ENCODE measurements around the gene HNRNPA2B1.

HNRNPA2B1 gene

DNA sequence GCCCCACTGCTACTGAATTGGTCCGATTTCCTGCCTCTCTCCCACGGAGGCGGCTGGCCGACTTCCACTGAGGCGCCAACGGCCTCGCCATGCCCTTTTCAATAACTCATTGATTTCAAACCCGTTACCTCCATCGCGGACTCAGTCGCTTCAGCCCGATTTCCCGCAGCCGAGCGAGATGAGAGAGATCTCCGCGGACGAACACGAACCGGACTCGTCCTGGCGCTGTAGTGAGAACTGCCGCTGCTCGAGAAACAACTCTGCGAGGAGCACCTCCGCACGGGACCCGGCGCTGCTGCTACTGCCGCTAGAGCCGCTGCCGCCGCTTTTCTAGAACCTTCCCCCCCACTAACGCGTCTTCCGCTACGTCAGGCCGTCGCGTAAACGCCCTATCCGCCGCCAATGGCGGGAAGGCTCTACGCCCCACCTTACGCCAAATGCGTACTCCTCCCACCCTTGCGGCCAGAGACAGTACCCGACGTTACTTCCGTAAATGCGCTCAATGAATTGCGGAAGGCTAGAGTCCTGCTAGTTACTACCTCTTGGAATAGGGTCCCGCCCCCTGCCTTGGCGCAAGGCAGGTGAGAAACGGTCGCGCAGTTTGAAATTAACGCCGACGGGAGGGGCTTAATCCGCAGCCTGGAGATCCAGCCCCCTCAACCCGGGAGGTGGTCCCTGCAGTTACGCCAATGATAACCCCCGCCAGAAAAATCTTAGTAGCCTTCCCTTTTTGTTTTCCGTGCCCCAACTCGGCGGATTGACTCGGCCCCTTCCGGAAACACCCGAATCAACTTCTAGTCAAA lies at the start of gene HNRNPA2B1:
TSS of gene HNRNPA2B1 (minus strand) at position 303 of the 803 bp plus-strand sequence. CDS start at position 134, 169 bp downstream.
- peak; percentile 98 for DNase-seq (ENCODE audit: low read depth)

DNA sequence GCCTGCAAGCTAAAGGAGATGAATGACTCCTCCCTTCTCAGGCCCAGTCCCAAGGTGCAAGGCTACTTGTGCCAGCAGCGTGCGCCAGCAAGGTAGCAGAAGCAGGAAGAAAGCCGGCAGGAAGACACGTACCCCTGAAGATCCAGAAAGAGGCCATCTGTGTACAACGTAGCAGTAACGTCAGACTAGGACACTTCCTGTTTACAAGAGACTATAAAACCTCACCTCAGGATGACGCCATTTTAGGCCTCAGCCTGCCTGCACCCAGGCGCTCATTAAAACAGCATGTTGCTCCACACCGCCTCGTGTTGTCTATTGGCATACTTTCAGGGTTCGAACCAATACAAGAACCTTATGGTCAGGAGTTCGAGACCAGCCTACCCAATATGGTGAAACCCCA lies 49.7 kb upstream of the HNRNPA2B1 start:
- no peak for DNase-seq (ENCODE audit: low read depth)

GRCh38 chr7:26245150-26245549 lies 44.6 kb upstream of the HNRNPA2B1 start:
- no peak for DNase-seq (ENCODE audit: low read depth)

- no peak for DNase-seq (ENCODE audit: low read depth)
Observed at GRCh38 chr7:26238032-26238431, 37.5 kb upstream of the HNRNPA2B1 start.

- DNase-seq (ENCODE audit: low read depth) = peak; percentile 14
Observed at GRCh38 chr7:26237035-26237807, 36.7 kb upstream of the HNRNPA2B1 start.

DNA sequence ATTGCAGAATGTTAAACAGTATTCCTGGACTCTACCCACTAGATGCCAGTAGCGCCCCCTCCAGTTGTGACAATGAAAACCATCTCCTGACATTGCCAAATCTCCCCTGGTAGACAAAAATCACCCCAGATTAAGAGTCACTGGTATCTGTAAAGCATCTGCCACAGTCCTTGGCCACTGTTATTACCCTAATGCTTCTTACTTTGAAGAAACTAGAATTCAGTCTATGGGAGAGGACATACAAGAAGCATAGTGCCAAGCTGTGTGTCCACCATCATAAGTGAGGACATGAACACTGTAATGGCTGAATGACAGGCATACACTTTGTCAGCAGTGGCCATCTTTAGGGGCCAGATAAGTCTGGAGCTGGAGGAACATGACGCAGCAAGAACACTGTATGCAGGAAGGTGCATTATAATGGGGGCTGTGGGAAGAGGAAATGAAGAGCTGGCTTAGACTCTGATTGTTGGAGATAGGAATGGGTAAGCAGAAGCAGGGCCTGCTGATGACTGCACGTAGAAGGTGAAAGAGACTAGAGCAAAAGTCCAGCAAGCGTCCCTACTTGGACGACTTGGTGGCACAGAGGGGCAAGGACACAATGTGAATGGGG lies 33.5 kb upstream of the HNRNPA2B1 start:
- DNase-seq (ENCODE audit: low read depth) = no peak

DNA sequence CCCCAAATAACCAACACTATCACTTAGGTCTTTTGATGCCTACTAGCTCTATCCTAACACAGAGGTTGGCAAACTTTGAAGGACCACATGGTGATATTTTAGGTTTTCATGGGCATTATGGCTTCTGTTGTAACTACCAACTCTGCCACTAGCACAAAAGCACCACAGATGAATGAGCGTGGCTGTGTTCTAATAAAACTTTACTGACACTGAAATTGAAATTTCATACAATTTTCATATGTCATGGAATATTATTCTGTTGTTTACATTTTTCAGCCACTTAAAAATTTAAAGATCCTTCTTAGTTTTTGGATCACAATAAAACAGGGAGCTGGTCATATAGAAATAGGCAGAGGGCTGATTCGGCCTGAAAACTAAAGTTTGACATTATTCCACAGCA lies 27.4 kb upstream of the HNRNPA2B1 start:
- DNase-seq (ENCODE audit: low read depth) = no peak

DNA sequence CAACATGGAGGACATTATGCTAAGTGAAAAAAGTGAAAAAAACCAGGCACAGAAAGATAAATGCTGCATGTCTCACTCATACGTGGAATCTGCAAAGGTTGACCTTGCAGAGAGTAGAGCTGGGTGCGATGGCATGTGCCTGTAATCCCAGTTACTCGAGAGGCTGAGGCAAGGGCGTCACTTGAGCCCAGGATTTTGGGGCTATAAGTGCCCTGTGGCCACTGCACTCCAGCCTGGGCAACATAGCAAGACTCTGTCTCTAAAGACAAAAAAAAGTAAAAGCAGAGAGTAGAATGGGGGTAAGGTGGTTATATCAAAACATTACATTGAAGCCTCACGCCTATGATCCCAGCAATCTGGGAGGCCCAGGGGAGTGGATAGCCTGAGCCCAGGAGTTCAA lies 23.8 kb upstream of the HNRNPA2B1 start:
- no peak for DNase-seq (ENCODE audit: low read depth)

GRCh38 chr7:26216049-26216448 lies 15.5 kb upstream of the HNRNPA2B1 start:
- DNase-seq (ENCODE audit: low read depth) = no peak

- DNase-seq (ENCODE audit: low read depth) = no peak
Observed at GRCh38 chr7:26213807-26214515, 13.4 kb upstream of the HNRNPA2B1 start.

GRCh38 chr7:26212921-26213718 lies 12.6 kb upstream of the HNRNPA2B1 start:
- DNase-seq (ENCODE audit: low read depth) = no peak

DNA sequence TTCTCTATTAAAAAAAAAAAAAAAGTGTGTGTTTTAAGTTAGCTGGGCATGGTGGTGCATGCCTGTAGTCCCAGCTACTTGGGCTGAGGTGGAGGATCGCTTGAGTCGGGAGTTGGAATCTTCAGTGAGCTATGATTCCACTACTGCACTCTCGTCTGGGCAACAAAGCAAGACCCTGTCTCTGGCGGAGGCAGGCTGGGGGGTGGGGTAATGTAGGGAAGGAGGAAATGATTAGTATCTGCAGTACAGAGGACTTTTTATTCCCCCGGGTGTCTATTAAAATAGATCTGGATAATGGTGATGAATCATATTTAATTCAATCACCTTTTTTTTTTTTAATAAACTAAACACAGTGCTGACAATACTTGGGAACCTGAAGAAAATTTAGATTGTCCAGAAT lies 7.5 kb upstream of the HNRNPA2B1 start:
- no peak for DNase-seq (ENCODE audit: low read depth)

DNA sequence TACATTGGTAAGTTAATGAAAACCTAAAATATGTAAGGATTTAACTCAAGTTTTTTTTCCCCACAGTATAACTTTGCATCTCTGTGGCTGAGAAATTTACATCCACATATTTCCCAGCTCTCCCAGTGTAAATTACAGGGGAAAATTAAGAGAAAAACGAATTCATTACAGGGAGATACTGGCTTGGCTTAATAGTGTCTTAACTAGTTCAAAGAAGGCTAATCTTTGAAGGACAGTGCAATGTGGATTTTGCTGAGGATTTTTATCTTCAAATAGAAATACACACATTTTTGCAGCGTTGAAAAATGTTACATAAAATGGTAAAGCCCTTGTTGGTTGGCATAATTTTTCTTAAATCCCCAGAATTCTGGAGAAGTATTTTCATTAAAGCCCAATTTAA lies 2.5 kb upstream of the HNRNPA2B1 start:
- no peak for DNase-seq (ENCODE audit: low read depth)

- DNase-seq (ENCODE audit: low read depth) = peak; percentile 54
Observed at GRCh38 chr7:26202019-26202990, 1.8 kb upstream of the HNRNPA2B1 start.

DNA sequence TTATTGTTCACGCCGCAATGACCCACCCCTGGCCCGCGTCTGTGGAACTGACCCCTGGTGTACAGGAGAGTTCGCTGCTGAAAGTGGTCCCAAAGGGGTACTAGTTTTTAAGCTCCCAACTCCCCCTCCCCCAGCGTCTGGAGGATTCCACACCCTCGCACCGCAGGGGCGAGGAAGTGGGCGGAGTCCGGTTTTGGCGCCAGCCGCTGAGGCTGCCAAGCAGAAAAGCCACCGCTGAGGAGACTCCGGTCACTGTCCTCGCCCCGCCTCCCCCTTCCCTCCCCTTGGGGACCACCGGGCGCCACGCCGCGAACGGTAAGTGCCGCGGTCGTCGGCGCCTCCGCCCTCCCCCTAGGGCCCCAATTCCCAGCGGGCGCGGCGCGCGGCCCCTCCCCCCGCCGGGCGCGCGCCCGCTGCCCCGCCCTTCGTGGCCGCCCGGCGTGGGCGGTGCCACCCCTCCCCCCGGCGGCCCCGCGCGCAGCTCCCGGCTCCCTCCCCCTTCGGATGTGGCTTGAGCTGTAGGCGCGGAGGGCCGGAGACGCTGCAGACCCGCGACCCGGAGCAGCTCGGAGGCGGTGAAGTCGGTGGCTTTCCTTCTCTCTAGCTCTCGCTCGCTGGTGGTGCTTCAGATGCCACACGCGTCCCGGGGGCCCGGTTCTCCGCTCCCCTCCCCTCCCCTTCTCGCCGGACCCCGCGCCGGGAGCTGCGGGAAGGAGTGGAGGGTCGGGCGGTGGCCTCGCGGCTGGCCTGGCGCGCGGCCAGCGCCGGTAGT lies 887 bp upstream of the HNRNPA2B1 start, which contains the start of gene CBX3:
TSS of gene CBX3 (plus strand) at position 499 of the 772 bp plus-strand sequence. CDS start 1,254 bp downstream, outside the sequence.
- DNase-seq (ENCODE audit: low read depth) = peak; percentile 92

- peak; percentile 76 for DNase-seq (ENCODE audit: low read depth)
Observed at GRCh38 chr7:26200038-26200443, 505 bp downstream of the HNRNPA2B1 start.

- DNase-seq (ENCODE audit: low read depth) = peak; percentile 58
Observed at GRCh38 chr7:26199301-26200037, 1.1 kb downstream of the HNRNPA2B1 start.

DNA sequence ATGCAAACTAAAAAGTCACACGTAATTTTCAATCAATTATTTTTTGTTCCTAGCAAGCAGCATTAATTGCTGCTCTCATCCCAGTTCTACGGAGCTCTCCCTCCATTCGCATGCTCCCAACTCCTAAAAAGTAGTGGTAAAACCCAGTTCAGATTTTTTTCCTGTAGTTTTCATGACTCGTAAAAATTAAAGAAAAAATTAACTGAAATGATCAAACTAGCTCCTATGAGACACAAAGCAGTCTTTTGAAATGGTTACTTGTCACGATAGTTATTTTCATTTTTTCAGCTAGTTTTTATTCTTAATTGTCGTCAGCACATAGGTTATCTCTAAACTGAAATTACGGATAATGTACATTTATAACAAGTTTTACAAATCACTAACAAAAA lies 1.8 kb downstream of the HNRNPA2B1 start:
- DNase-seq (ENCODE audit: low read depth) = no peak

Data from ELR (cell line).